ENCODE results near the gene LIPG. TPM values are rescaled to one million over a fixed set of nuclear protein-coding genes. Genes with fewer than 3 reads are reported as not detected.
"Not testable (repeated sequence)": the region's sequence is repeated elsewhere in the genome, so short reads cannot be mapped to it uniquely, and the experiment has no call there.

Gene LIPG
- total RNA-seq, 6 experiments from 2014 or later, result not detected

- Mint-ChIP-seq H3K27ac (no peak overlapping the region), H3K4me1 (ENCODE audit: low read depth) (peaks cover 7% of the 10 kb centered on the region), H3K4me3 (no peak overlapping the region), H3K27me3 (ENCODE audit: insufficient read depth) (peaks cover 19% of the 10 kb centered on the region), H3K9me3 (no peaks in the 10 kb centered on the region), H3K36me3 (ENCODE audit: low read depth) (no peaks in the 10 kb centered on the region)
- TF ChIP-seq, protein P1, sequence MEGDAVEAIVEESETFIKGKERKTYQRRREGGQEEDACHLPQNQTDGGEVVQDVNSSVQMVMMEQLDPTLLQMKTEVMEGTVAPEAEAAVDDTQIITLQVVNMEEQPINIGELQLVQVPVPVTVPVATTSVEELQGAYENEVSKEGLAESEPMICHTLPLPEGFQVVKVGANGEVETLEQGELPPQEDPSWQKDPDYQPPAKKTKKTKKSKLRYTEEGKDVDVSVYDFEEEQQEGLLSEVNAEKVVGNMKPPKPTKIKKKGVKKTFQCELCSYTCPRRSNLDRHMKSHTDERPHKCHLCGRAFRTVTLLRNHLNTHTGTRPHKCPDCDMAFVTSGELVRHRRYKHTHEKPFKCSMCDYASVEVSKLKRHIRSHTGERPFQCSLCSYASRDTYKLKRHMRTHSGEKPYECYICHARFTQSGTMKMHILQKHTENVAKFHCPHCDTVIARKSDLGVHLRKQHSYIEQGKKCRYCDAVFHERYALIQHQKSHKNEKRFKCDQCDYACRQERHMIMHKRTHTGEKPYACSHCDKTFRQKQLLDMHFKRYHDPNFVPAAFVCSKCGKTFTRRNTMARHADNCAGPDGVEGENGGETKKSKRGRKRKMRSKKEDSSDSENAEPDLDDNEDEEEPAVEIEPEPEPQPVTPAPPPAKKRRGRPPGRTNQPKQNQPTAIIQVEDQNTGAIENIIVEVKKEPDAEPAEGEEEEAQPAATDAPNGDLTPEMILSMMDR (IDR thresholded peaks at IDR 0.05), result no peak
- no peak for DNase-seq
Observed at GRCh38 chr18:49519101-49519971, 42.5 kb upstream of the LIPG start.

DNA sequence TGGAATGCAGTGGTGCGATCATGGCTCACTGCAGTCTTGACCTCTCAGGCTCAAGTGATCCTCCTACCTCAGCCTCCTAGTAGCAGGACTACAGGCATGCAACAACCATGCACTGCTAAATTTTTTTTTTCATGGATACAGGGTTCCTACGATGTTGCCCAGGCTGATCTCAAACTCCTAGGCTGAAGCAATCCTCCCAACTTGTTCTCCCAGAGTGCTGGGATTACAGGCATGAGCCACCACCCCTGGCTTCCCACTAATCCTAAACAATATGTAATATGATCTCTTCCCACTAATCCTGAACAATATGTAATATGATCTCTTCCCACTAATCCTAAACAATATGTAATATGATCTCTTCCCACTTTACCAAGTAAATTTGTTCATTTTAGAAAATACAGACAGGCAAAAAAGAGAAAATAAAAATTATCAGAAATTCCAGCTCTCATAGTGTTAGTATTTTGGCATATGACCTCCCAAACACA lies 41.2 kb upstream of the LIPG start:
- peaks cover 7% of the 10 kb centered on the region for H3K4me1 Mint-ChIP-seq (ENCODE audit: low read depth)
- peaks cover 19% of the 10 kb centered on the region for H3K27me3 Mint-ChIP-seq (ENCODE audit: insufficient read depth)
- TF ChIP-seq, protein P1 (IDR thresholded peaks at IDR 0.05), result no peak
- DNase-seq, result no peak
- H3K9me3 Mint-ChIP-seq, result no peaks in the 10 kb centered on the region
- H3K4me3 Mint-ChIP-seq, result no peak overlapping the region
- H3K27ac Mint-ChIP-seq, result no peak overlapping the region
- H3K36me3 Mint-ChIP-seq (ENCODE audit: low read depth), result no peaks in the 10 kb centered on the region

DNA sequence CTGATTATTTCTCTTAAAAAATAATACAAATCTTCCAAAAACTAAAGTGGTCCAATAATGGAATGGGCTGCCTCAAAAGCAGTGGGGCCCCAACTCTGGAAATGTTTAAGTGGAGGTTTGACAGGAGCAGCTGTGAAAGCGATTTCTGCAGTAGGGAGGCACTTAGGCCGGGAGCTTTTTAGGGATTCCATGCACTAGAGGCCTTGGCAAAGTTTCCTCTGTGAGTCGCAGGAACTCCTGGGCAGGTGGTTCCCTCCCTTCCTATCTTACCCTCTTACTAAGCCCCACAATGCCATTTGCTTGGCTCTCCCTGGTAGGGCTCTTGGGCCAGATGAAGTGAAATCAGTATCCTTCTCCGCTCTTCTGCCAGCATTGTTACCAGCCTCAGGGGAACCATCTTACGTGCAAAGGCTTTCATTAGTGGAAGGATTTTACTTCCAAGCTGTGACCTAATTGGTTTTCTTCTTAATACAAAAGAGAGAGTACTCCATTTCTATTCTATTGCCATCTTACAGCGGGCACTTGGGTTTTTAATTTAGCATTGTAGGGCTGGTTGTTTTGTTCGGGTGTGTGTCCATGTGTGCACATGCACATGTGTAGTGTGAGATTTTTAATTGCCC lies 40.5 kb upstream of the LIPG start:
- H3K27ac Mint-ChIP-seq, result no peak overlapping the region
- peaks cover 7% of the 10 kb centered on the region for H3K4me1 Mint-ChIP-seq (ENCODE audit: low read depth)
- no peaks in the 10 kb centered on the region for H3K9me3 Mint-ChIP-seq
- TF ChIP-seq, protein P1 (IDR thresholded peaks at IDR 0.05), result no peak
- DNase-seq, result no peak
- H3K36me3 Mint-ChIP-seq (ENCODE audit: low read depth), result no peaks in the 10 kb centered on the region
- no peak overlapping the region for H3K4me3 Mint-ChIP-seq
- H3K27me3 Mint-ChIP-seq (ENCODE audit: insufficient read depth), result peaks cover 19% of the 10 kb centered on the region

DNA sequence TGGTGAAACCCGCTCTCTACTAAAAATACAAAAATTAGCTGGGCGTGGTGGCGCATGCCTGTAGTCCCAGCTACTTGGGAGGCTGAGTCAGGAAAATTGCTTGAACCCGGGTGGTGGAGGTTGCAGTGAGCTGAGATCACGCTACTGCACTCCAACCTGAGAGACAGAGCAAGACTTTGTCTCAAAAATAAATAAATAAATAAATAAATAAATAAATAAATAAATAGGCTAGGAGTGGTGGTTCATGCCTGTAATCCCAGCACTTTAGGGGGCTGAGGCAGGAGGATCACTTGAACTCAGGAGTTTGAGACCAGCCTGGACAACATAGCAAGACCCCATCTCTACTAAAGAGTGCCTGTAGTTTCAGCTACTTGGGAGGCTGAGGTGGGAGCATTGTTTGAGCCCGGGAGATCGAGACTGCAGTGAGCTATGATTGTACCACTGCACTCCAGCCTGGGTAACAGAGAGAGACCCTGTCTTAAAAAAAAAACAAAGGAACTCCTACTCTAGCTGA lies 38.2 kb upstream of the LIPG start:
- H3K27me3 Mint-ChIP-seq (ENCODE audit: insufficient read depth), result peaks cover 12% of the 10 kb centered on the region
- not testable (repeated sequence) for H3K27ac Mint-ChIP-seq; H3K9me3 Mint-ChIP-seq; H3K36me3 Mint-ChIP-seq (ENCODE audit: low read depth); H3K4me3 Mint-ChIP-seq; DNase-seq; H3K4me1 Mint-ChIP-seq (ENCODE audit: low read depth)

DNA sequence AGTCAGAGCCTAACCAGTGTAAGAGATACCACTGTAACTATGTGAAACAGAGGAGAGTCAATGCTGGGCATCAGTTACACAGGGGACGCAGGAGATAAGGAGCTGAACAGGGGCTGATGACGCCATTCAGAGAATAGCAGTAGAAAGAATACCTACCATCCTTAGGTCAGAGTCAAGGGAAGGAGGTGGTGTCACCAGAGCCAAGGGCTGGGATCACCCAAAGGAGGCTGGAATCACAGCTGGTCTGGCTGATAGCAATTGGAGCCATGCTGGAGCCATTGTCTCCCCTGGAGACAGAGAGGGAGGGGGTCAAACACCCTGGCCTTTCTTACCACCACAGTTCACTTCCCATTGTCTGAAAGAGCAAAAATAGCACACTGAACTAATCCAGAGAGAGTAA lies 37.5 kb upstream of the LIPG start:
- Mint-ChIP-seq H3K4me3 (no peak overlapping the region), H3K36me3 (ENCODE audit: low read depth) (no peaks in the 10 kb centered on the region), H3K9me3 (no peaks in the 10 kb centered on the region), H3K27me3 (ENCODE audit: insufficient read depth) (peaks cover 10% of the 10 kb centered on the region), H3K4me1 (ENCODE audit: low read depth) (peaks cover 7% of the 10 kb centered on the region), H3K27ac (no peak overlapping the region)
- TF ChIP-seq, protein P1 (IDR thresholded peaks at IDR 0.05), result no peak
- no peak for DNase-seq

DNA sequence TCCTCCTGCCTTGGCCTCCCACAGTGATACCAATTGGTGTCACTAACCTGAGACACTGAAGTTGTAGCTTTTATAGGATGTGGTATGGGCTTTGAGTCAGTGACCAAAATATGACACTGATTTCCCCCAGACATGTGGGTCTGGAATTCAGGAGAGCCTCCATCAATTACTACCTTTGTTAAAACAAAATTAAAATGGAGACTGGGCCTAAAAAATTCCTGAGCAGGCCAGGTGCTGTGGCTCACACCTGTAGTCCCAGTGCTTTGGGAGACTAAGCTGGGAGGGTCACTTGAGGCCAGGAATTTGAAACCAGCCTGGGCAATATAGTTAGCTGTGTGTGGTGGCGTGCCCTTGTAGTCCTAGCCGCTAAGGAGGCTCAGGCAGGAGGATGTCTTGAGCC lies 36.9 kb upstream of the LIPG start:
- H3K36me3 Mint-ChIP-seq (ENCODE audit: low read depth), result no peaks in the 10 kb centered on the region
- TF ChIP-seq, protein P1 (IDR thresholded peaks at IDR 0.05), result no peak

More for the DNA sequence above, 36.9 kb upstream of the LIPG start:
- no peak for DNase-seq
- H3K27ac Mint-ChIP-seq, result no peak overlapping the region
- H3K9me3 Mint-ChIP-seq, result no peaks in the 10 kb centered on the region
- H3K27me3 Mint-ChIP-seq (ENCODE audit: insufficient read depth), result peaks cover 9% of the 10 kb centered on the region
- no peak overlapping the region for H3K4me3 Mint-ChIP-seq
- H3K4me1 Mint-ChIP-seq (ENCODE audit: low read depth), result peaks cover 7% of the 10 kb centered on the region
